HFFc6 (cell line): Measurements from ENCODE around the gene RAPGEF5. TPM values are rescaled to one million over a fixed set of nuclear protein-coding genes. Genes with fewer than 3 reads are reported as not detected.

ENCODE experiments used
- DNase-seq: peaks from one replicate; pipeline ENCODE4 v3.0.0-alpha.2; 2018
- H3K27ac Mint-ChIP-seq: 2 replicates; pipeline ENCODE4 v1.8.0; 2020; ENCODE audit warnings: mild to moderate bottlenecking, mixed read lengths
- H3K27me3 Mint-ChIP-seq: 2 replicates; pipeline ENCODE4 v1.8.0; 2021; ENCODE audit warnings: mild to moderate bottlenecking, moderate library complexity, mixed read lengths; ENCODE audit not compliant: insufficient read depth
- H3K36me3 Mint-ChIP-seq: 2 replicates; pipeline ENCODE4 v1.8.0; 2021; ENCODE audit warnings: low read depth, mixed read lengths
- H3K4me1 Mint-ChIP-seq: 2 replicates; pipeline ENCODE4 v1.8.0; 2020; ENCODE audit warnings: low read depth, mixed read lengths
- H3K4me3 Mint-ChIP-seq: 2 replicates; pipeline ENCODE4 v1.8.0; 2020; ENCODE audit warnings: mild to moderate bottlenecking, moderate library complexity, mixed read lengths
- H3K9me3 Mint-ChIP-seq: 2 replicates; pipeline ENCODE4 v1.8.0; 2020; ENCODE audit warnings: mild to moderate bottlenecking, mixed read lengths
- total RNA-seq, 6 experiments: library from RNA; stranded (reverse); fragmentation: NEBNext Ultra II Directional; extraction: Animal tissue kit (Norgen Biotek cat#: 25700); gene quantifications; 2 replicates in 1 of 6; 3 replicates in 5 of 6; pipeline ENCODE4 v1.2.3, GENCODE V29; 2021
- TF ChIP-seq, protein P1 (sequence below): fragments of 200-600 bp; sonication (generic); IDR thresholded peaks from 2 replicates; pipeline ENCODE4 v1.5.0; 2021; ENCODE audit warnings: antibody characterized with exemption, mild to moderate bottlenecking

The RAPGEF5 gene
- total RNA-seq, 6 experiments from 2014 or later = 0.33 to 2.4 (median 1.3) TPM

DNA sequence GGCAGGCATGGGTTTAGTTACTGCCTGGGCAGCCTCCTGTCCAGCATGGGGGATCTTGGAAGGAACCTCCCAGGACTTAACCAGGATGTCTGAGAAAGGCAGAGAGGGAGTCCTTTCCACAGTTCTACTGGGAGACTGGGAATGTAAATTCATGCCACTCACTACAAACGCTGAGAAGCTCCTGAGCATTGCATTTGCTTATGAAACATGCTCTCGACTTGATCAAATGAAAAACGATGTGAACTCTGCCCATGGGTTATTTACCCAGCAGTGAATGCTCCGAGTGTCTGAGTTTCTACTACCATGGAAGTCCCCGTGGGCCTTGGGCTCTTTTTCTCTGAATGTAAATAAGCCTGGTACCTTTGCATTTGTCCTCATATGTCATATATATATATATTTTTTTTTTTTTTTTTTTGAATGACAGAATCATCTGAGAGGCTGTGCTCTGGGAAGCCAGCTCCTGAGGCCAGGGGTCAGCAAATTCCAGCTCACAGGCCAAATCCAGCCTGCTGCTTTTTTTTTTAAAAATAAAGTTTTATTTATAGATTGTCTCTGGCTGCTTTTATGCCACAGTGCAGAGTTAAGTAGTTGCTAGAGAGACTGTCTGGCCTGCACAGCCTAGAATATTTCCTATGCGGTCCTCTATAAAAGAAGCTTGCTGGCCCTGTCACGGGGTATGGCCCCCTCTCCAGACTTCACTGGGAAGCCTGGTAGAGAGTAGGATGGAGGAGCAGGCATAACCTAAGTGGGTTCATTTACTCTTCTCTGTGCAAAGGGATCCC lies 21.4 kb upstream of the RAPGEF5 start:
- DNase-seq = no peak
- Mint-ChIP-seq H3K4me1 (peaks cover 15% of the 10 kb centered on the region), H3K36me3 (no peaks in the 10 kb centered on the region), H3K27ac (no peak overlapping the region), H3K9me3 (no peaks in the 10 kb centered on the region), H3K4me3 (no peak overlapping the region), H3K27me3 (peaks cover 4% of the 10 kb centered on the region; the same call in 1 of the 2 replicates)
- TF ChIP-seq, protein P1, sequence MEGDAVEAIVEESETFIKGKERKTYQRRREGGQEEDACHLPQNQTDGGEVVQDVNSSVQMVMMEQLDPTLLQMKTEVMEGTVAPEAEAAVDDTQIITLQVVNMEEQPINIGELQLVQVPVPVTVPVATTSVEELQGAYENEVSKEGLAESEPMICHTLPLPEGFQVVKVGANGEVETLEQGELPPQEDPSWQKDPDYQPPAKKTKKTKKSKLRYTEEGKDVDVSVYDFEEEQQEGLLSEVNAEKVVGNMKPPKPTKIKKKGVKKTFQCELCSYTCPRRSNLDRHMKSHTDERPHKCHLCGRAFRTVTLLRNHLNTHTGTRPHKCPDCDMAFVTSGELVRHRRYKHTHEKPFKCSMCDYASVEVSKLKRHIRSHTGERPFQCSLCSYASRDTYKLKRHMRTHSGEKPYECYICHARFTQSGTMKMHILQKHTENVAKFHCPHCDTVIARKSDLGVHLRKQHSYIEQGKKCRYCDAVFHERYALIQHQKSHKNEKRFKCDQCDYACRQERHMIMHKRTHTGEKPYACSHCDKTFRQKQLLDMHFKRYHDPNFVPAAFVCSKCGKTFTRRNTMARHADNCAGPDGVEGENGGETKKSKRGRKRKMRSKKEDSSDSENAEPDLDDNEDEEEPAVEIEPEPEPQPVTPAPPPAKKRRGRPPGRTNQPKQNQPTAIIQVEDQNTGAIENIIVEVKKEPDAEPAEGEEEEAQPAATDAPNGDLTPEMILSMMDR = no peak

DNA sequence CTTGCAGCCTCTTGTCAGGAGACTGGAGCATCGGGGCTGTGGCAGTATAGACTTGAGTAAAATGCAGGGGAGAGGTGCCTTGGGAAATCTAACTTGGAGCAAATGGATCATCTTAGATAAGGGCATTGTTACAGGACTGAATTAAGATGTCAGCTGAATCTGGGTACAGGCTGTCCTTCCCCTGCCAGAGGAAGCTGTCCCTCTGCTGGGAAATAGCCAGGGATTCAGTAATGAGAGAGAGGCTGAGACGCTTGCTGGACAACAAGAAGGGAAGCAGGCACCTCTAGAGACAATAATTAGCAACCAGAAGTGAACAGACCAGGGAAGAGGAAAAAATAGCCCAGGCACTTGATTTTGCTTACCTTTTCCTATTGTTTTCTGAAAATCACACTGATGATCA lies 20.7 kb upstream of the RAPGEF5 start:
- Mint-ChIP-seq H3K27ac (no peak overlapping the region), H3K4me1 (peaks cover 15% of the 10 kb centered on the region), H3K4me3 (no peak overlapping the region), H3K36me3 (no peaks in the 10 kb centered on the region), H3K9me3 (no peaks in the 10 kb centered on the region), H3K27me3 (peaks cover 4% of the 10 kb centered on the region; the same call in 1 of the 2 replicates)
- DNase-seq = no peak
- TF ChIP-seq, protein P1 = no peak

DNA sequence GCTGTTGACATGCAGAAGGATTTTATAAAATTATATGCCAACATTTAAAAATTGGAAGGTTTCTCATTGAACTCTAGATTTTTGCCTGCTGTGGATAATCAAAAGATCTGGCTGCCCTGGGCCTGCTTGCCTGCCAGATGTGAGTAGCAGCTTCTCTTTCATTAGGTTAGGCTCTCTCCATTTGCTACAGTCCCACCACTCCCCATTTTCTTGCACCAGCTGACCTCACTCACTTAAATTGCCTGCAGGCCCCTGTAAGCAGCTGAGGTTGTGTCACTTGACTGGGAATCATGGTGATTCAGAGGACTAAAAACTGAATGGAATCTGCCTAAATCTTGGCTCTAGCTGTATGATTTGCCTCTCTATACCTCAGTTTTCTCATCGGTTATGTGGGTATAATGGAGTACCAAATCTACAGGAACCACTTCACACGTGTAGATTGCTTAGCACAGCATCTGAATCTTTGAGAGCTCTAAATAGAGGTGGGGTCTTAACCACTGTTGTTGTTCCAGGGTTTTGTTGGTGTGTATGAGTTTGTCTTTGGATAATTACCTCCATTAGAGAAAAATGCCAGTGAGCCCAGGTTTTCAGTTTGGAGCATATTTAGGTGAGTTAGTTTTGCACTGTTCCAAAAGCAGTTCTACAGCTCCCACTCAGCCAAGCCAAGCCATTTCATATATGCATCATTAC lies 18.6 kb upstream of the RAPGEF5 start:
- peaks cover 2% of the 10 kb centered on the region; the same call in 1 of the 2 replicates for H3K27me3 Mint-ChIP-seq
- no peaks in the 10 kb centered on the region for H3K36me3 Mint-ChIP-seq
- peak; percentile 37 for DNase-seq
- TF ChIP-seq, protein P1 = no peak
- H3K4me1 Mint-ChIP-seq = peaks cover 15% of the 10 kb centered on the region
- no peak overlapping the region for H3K27ac Mint-ChIP-seq
- H3K4me3 Mint-ChIP-seq = no peak overlapping the region
- H3K9me3 Mint-ChIP-seq = no peaks in the 10 kb centered on the region

DNA sequence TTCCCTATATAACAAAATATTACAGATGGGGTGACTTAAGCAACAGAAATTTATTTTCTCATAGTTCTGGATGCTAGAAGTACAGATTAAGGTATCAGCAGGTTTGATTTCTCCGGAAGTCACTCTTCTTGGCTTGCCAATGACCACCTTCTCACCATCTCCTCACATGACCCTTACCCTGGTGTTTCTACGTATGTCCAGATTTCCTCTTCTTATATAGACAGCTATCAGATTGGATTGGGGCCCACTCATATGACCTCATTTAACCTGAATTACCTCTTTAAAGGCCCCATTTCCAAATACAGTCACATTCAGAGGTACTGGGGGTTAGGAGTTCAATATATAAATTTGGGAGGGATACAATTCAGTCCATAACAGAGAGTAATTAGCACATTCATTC lies 17.0 kb upstream of the RAPGEF5 start:
- no peaks in the 10 kb centered on the region for H3K9me3 Mint-ChIP-seq
- H3K27ac Mint-ChIP-seq = no peak overlapping the region
- no peak for DNase-seq
- no peak overlapping the region for H3K4me3 Mint-ChIP-seq
- TF ChIP-seq, protein P1 = no peak
- no peaks in the 10 kb centered on the region for H3K36me3 Mint-ChIP-seq
- H3K4me1 Mint-ChIP-seq = peaks cover 15% of the 10 kb centered on the region
- H3K27me3 Mint-ChIP-seq = peaks cover 2% of the 10 kb centered on the region; the same call in 1 of the 2 replicates

DNA sequence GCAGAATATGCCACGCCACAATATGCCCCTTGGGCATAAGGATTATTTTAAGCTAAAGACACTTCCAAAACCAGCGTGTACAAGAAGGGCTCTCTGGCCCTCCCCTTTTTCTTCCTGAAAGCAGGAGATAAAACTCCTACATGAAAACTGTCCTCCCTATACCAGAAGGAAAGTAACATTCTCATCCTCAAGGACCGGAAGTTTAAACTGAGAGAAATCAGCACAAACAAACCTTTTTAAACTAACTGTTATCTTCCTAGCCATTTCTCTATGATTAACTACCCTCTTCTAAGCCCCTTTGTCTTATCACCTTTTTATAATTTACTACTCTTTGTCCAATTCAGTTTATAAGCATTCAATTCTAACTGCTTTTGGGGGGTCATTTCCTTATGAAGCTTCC lies 16.4 kb upstream of the RAPGEF5 start:
- Mint-ChIP-seq H3K27ac (no peak overlapping the region), H3K27me3 (peaks cover 2% of the 10 kb centered on the region; the same call in 1 of the 2 replicates), H3K36me3 (no peaks in the 10 kb centered on the region), H3K4me1 (peaks cover 15% of the 10 kb centered on the region), H3K9me3 (no peaks in the 10 kb centered on the region), H3K4me3 (no peak overlapping the region)
- TF ChIP-seq, protein P1 = no peak
- no peak for DNase-seq
